ENCODE measurements around the gene ICA1L. TPM values are rescaled to one million over a fixed set of nuclear protein-coding genes. Genes with fewer than 3 reads are reported as not detected.

Gene ICA1L
- polyA plus RNA-seq, 1 of the 3 experiments (the other 2 are of a cell fraction): 3.7 TPM

- TF ChIP-seq, protein P1, sequence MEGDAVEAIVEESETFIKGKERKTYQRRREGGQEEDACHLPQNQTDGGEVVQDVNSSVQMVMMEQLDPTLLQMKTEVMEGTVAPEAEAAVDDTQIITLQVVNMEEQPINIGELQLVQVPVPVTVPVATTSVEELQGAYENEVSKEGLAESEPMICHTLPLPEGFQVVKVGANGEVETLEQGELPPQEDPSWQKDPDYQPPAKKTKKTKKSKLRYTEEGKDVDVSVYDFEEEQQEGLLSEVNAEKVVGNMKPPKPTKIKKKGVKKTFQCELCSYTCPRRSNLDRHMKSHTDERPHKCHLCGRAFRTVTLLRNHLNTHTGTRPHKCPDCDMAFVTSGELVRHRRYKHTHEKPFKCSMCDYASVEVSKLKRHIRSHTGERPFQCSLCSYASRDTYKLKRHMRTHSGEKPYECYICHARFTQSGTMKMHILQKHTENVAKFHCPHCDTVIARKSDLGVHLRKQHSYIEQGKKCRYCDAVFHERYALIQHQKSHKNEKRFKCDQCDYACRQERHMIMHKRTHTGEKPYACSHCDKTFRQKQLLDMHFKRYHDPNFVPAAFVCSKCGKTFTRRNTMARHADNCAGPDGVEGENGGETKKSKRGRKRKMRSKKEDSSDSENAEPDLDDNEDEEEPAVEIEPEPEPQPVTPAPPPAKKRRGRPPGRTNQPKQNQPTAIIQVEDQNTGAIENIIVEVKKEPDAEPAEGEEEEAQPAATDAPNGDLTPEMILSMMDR (IDR thresholded peaks at IDR 0.05): no peak
- TF ChIP-seq PBX3 (IDR thresholded peaks at IDR 0.05) (no peak), SMC3 (IDR thresholded peaks at IDR 0.05; ENCODE audit: low read depth, low read length) (no peak), RFX5 (IDR thresholded peaks at IDR 0.05; ENCODE audit: low read length) (no peak), RAD21 (IDR thresholded peaks at IDR 0.05; ENCODE audit: low read length) (no peak), ELF1 (IDR thresholded peaks at IDR 0.05) (no peak)
- TF ChIP-seq, protein P2, sequence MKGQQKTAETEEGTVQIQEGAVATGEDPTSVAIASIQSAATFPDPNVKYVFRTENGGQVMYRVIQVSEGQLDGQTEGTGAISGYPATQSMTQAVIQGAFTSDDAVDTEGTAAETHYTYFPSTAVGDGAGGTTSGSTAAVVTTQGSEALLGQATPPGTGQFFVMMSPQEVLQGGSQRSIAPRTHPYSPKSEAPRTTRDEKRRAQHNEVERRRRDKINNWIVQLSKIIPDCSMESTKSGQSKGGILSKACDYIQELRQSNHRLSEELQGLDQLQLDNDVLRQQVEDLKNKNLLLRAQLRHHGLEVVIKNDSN (IDR thresholded peaks at IDR 0.05; ENCODE audit: borderline replicate concordance, low read depth): no peak
- TF ChIP-seq, protein P3, sequence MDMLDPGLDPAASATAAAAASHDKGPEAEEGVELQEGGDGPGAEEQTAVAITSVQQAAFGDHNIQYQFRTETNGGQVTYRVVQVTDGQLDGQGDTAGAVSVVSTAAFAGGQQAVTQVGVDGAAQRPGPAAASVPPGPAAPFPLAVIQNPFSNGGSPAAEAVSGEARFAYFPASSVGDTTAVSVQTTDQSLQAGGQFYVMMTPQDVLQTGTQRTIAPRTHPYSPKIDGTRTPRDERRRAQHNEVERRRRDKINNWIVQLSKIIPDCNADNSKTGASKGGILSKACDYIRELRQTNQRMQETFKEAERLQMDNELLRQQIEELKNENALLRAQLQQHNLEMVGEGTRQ (IDR thresholded peaks at IDR 0.05; ENCODE audit: borderline replicate concordance, low read depth, low read length): no peak
Observed at GRCh38 chr2:202743613-202744012, 128.0 kb downstream of the ICA1L start (continued).

- POLR2A ChIA-PET: no interaction called here
- no peaks in the 10 kb centered on the region for H4K20me1 ChIP-seq (ENCODE audit: insufficient read depth)
- H3K27me3 ChIP-seq (ENCODE audit: insufficient read depth): no peaks in the 10 kb centered on the region
- H3K9me3 ChIP-seq: no peaks in the 10 kb centered on the region
- H3K4me3 ChIP-seq (ENCODE audit: low read depth in 2 of 2, low read length in 1 of 2): no peak overlapping the region
- no peak for DNase-seq
- H3K9ac ChIP-seq: no peak overlapping the region
- peaks cover 0 to 10% of the 10 kb centered on the region in 2 experiments for H3K36me3 ChIP-seq (replicated peaks in 1 of 2; ENCODE audit: control insufficient read depth in 1 of 2, insufficient read depth in 2 of 2, low read length in 1 of 2)
- 97% methylated on average over 1 of the region's 1 CpG for WGBS (ENCODE audit: low lambda C conversion rate)
- no peaks in the 10 kb centered on the region for H3K4me1 ChIP-seq (ENCODE audit: control insufficient read depth in 1 of 2, insufficient read depth in 2 of 2, low read depth in 1 of 2, low read length in 1 of 2)
- TF ChIP-seq TCF12 (IDR thresholded peaks at IDR 0.05): no peak
- H3F3A ChIP-seq (replicated peaks; ENCODE audit: insufficient read depth): peaks cover 6% of the 10 kb centered on the region
- H3K79me2 ChIP-seq (ENCODE audit: insufficient read depth): no peaks in the 10 kb centered on the region
- H3K27ac ChIP-seq (ENCODE audit: low read depth in 2 of 2, low read length in 1 of 2): no peak overlapping the region
- no peak overlapping the region for H3K4me2 ChIP-seq
- no peaks in the 10 kb centered on the region for H3K9me2 ChIP-seq
- no peak overlapping the region for H2AFZ ChIP-seq (ENCODE audit: low read depth)
- CTCF ChIA-PET: interaction anchor here (1.2 kb wide), 1 partner anchor 124 kb away, joined by 3 read pairs; no protein-coding TSS in a partner anchor
Observed at GRCh38 chr2:202736826-202737225, 134.7 kb downstream of the ICA1L start.

GRCh38 chr2:202726070-202726469 lies 145.5 kb downstream of the ICA1L start:
- H2AFZ ChIP-seq (ENCODE audit: low read depth): no peak overlapping the region
- POLR2A ChIA-PET: no interaction called here
- no peaks in the 10 kb centered on the region for H4K20me1 ChIP-seq (ENCODE audit: insufficient read depth)
- H3K27ac ChIP-seq (ENCODE audit: low read depth in 2 of 2, low read length in 1 of 2): no peak overlapping the region
- WGBS (ENCODE audit: low lambda C conversion rate): 77% methylated on average over 3 of the region's 3 CpGs
- no peaks in the 10 kb centered on the region for H3K9me2 ChIP-seq
- H3K9me3 ChIP-seq: no peaks in the 10 kb centered on the region
- no peak overlapping the region for H3K4me3 ChIP-seq (ENCODE audit: low read depth in 2 of 2, low read length in 1 of 2)
- H3K79me2 ChIP-seq (ENCODE audit: insufficient read depth): no peaks in the 10 kb centered on the region
- no peak overlapping the region for H3K4me2 ChIP-seq
- peaks cover 5 to 13% of the 10 kb centered on the region in 2 experiments for H3K36me3 ChIP-seq (replicated peaks in 1 of 2; ENCODE audit: control insufficient read depth in 1 of 2, insufficient read depth in 2 of 2, low read length in 1 of 2)
- no peaks in the 10 kb centered on the region for H3F3A ChIP-seq (replicated peaks; ENCODE audit: insufficient read depth)
- CTCF ChIA-PET: interaction anchor here (0.6 kb wide), 1 partner anchor 196 kb away, joined by 4 read pairs; no protein-coding TSS in a partner anchor
- no peak overlapping the region for H3K9ac ChIP-seq
- no peaks in the 10 kb centered on the region for H3K4me1 ChIP-seq (ENCODE audit: control insufficient read depth in 1 of 2, insufficient read depth in 2 of 2, low read depth in 1 of 2, low read length in 1 of 2)
- no peaks in the 10 kb centered on the region for H3K27me3 ChIP-seq (ENCODE audit: insufficient read depth)
- no peak for DNase-seq
- TF ChIP-seq, protein P2 (IDR thresholded peaks at IDR 0.05; ENCODE audit: borderline replicate concordance, low read depth): no peak
- no peak for TF ChIP-seq TAF1 (IDR thresholded peaks at IDR 0.05; ENCODE audit: borderline replicate concordance, low read depth, low read length)
- no peak for TF ChIP-seq EP300 (IDR thresholded peaks at IDR 0.05; ENCODE audit: borderline replicate concordance in 1 of 2, low read depth in 1 of 2, low read length in 1 of 2)
- no peak for TF ChIP-seq NRF1 (IDR thresholded peaks at IDR 0.05; ENCODE audit: low read depth, low read length)
- TF ChIP-seq CHD2 (IDR thresholded peaks at IDR 0.05; ENCODE audit: low read length, partially characterized antibody): no peak
- no peak for TF ChIP-seq RXRA (IDR thresholded peaks at IDR 0.05; ENCODE audit: borderline replicate concordance, low read depth)
- no peak for TF ChIP-seq TEAD4 (IDR thresholded peaks at IDR 0.05; ENCODE audit: borderline replicate concordance, insufficient read depth)
- no peak for TF ChIP-seq RCOR1 (IDR thresholded peaks at IDR 0.05; ENCODE audit: low read length)
- TF ChIP-seq FOXM1 (IDR thresholded peaks at IDR 0.05; ENCODE audit: low read depth): no peak
- TF ChIP-seq FOSL2 (IDR thresholded peaks at IDR 0.05; ENCODE audit: borderline replicate concordance, low read depth): no peak
- TF ChIP-seq POLR2AphosphoS5 (IDR thresholded peaks at IDR 0.05; ENCODE audit: low read depth, low read length): no peak
- no peak for TF ChIP-seq FOXJ3 (CRISPR knock-in tag; IDR thresholded peaks at IDR 0.05)
